ENCODE results near the gene AP5M1.

DNA sequence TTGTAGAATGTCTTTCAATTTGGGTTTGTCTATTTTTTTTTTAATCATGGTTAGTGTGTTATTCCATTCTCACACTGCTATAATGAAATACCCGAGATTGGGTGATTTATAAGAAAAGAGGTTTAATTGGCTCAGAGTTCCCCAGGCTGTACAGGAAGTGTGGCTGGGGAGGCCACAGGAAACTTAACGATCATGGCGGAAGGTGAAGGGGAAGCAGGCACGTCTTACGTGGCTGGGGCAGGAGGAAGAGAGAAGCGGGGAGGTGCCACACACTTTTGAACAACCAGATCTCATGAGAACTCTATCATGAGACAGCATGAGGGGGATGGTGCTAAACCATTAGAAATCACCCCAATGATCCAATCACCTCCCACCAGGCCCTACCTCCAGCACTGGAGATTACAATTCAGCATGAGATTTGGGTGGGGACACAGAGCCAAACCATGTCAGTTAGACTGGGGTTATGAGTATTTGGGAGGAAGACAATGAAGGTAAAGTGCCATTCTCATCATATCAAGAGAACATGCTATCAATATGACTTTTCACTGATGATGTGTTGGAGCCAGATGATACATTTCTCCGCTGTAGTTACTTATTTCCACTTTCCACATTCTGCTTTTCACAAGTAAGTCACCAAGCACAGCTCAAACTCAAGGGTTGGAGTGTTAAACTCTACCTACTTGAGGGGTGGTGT is 45.8 kb downstream of the AP5M1 start:
- TF ChIP-seq CTCF (IDR thresholded peaks at IDR 0.05; ENCODE audit: low read depth, low read length, poor library complexity, severe bottlenecking), result no peak
- TF ChIP-seq EZH2phosphoT487 (IDR thresholded peaks at IDR 0.05; ENCODE audit: borderline replicate concordance, low read length), result no peak

Measured in DOHH2 (cell line).